ENCODE data around the gene CCNB1IP1.
"Not testable (repeated sequence)": the region's sequence is repeated elsewhere in the genome, so short reads cannot be mapped to it uniquely, and the experiment has no call there.

CCNB1IP1 gene

GRCh38 chr14:20332788-20333493, at the start of gene CCNB1IP1:
CCNB1IP1 (minus strand) TSS chr14:20333279; CDS start chr14:20316523, 16,756 bp downstream.
- peak; percentile 8 to 16 for DNase-seq

GRCh38 chr14:20382526-20382925, 49.4 kb upstream of the CCNB1IP1 start:
- no peak for DNase-seq

GRCh38 chr14:20381341-20381740, 48.3 kb upstream of the CCNB1IP1 start:
- DNase-seq: no peak

GRCh38 chr14:20380681-20381080, 47.6 kb upstream of the CCNB1IP1 start:
- no peak for DNase-seq

GRCh38 chr14:20379743-20380142, 46.7 kb upstream of the CCNB1IP1 start:
- DNase-seq: no peak

- DNase-seq: no peak
Measured at GRCh38 chr14:20377171-20377570, 44.1 kb upstream of the CCNB1IP1 start.

- no peak for DNase-seq
Measured at GRCh38 chr14:20376071-20376588, 43.1 kb upstream of the CCNB1IP1 start.

- DNase-seq: no peak
Measured at GRCh38 chr14:20375471-20375870, 42.4 kb upstream of the CCNB1IP1 start.

- no peak for DNase-seq
Measured at GRCh38 chr14:20372796-20373195, 39.7 kb upstream of the CCNB1IP1 start.

GRCh38 chr14:20365928-20366327, 32.8 kb upstream of the CCNB1IP1 start:
- DNase-seq: no peak

GRCh38 chr14:20358474-20358873, 25.4 kb upstream of the CCNB1IP1 start:
- DNase-seq: not testable (repeated sequence)

GRCh38 chr14:20356422-20356821, 23.3 kb upstream of the CCNB1IP1 start:
- no peak for DNase-seq

- no peak for DNase-seq
Measured at GRCh38 chr14:20350860-20351259, 17.8 kb upstream of the CCNB1IP1 start.

GRCh38 chr14:20350282-20350681, 17.2 kb upstream of the CCNB1IP1 start:
- no peak for DNase-seq

GRCh38 chr14:20347747-20348146, 14.7 kb upstream of the CCNB1IP1 start:
- DNase-seq: no peak

- DNase-seq: no peak
Measured at GRCh38 chr14:20346713-20347112, 13.6 kb upstream of the CCNB1IP1 start.

GRCh38 chr14:20345366-20345765, 12.3 kb upstream of the CCNB1IP1 start:
- DNase-seq: no peak

GRCh38 chr14:20343862-20344220, 10.8 kb upstream of the CCNB1IP1 start:
- no peak for DNase-seq

GRCh38 chr14:20343092-20343861, 10.2 kb upstream of the CCNB1IP1 start, which contains the start of gene PARP2:
PARP2 (plus strand) TSS chr14:20343635; CDS start chr14:20343642, 7 bp downstream.
- DNase-seq: peak; percentile 84 to 86

GRCh38 chr14:20341646-20342045, 8.6 kb upstream of the CCNB1IP1 start:
- DNase-seq: no peak

GRCh38 chr14:20341032-20341431, 8.0 kb upstream of the CCNB1IP1 start:
- DNase-seq: not testable (repeated sequence)

- DNase-seq: no peak
Measured at GRCh38 chr14:20334017-20334416, 938 bp upstream of the CCNB1IP1 start.

GRCh38 chr14:20333494-20333841, 389 bp upstream of the CCNB1IP1 start:
- no peak for DNase-seq

GRCh38 chr14:20332431-20332787, 670 bp downstream of the CCNB1IP1 start:
- DNase-seq: no peak

Data from activated CD4-positive, alpha-beta T cell treated with anti-CD3 and anti-CD28 coated beads, Interleukin-2, amount 50 U/mL, for 4 hours (primary cell).